GM23338 (cell line): ENCODE data around the gene TMEM132D. TPM values are rescaled to one million over a fixed set of nuclear protein-coding genes. Genes with fewer than 3 reads are reported as not detected.
A peak's percentile ranks its signal among the peaks of the same experiment; 100 is the strongest.

Experiments used
- ATAC-seq: fragments of 200-7000 bp; cut with Tn5 transposase; 3 replicates; pipeline ENCODE4 v1.9.1; 2020
- DNase-seq: peaks from one replicate; pipeline ENCODE4 v3.0.0-alpha.2; 2015; ENCODE audit warnings: low spot score
- H2AFZ ChIP-seq: fragments of 200-600 bp; sonication (generic); 2 replicates; pipeline ENCODE4 v1.8.0; 2016; ENCODE audit warnings: antibody characterized with exemption, mild to moderate bottlenecking, moderate library complexity
- H3F3A ChIP-seq: fragments of 200-600 bp; sonication (generic); replicated peaks from 2 replicates; pipeline ENCODE4 v1.8.0; 2017; ENCODE audit warnings: antibody characterized with exemption, mixed run types, low read depth
- H3K27ac ChIP-seq: fragments of 200-600 bp; sonication (generic); 2 replicates; pipeline ENCODE4 v1.6.1; 2016; ENCODE audit warnings: low read depth
- H3K27me3 ChIP-seq: fragments of 200-600 bp; sonication (generic); 2 replicates; pipeline ENCODE4 v1.8.0; 2016; ENCODE audit warnings: mild to moderate bottlenecking, mixed run types, moderate library complexity; ENCODE audit not compliant: insufficient read depth
- H3K36me3 ChIP-seq: fragments of 200-600 bp; sonication (generic); 2 replicates; pipeline ENCODE4 v1.8.0; 2016; ENCODE audit warnings: mild to moderate bottlenecking; ENCODE audit not compliant: insufficient read depth
- H3K4me1 ChIP-seq: fragments of 200-600 bp; sonication (generic); 2 replicates; pipeline ENCODE4 v1.8.0; 2016; ENCODE audit warnings: mild to moderate bottlenecking, moderate library complexity; ENCODE audit not compliant: insufficient read depth
- H3K4me2 ChIP-seq: fragments of 200-600 bp; sonication (generic); 2 replicates; pipeline ENCODE4 v1.7.1; 2017; ENCODE audit warnings: mixed run types
- H3K4me3 ChIP-seq: fragments of 200-600 bp; sonication (generic); 2 replicates; pipeline ENCODE4 v1.6.1; 2016; ENCODE audit warnings: mixed run types
- H3K79me2 ChIP-seq: fragments of 200-600 bp; sonication (generic); replicated peaks from 2 replicates; pipeline ENCODE4 v1.8.0; 2017; ENCODE audit warnings: mild to moderate bottlenecking; ENCODE audit not compliant: insufficient read depth
- H3K9me2 ChIP-seq: fragments of 200-600 bp; sonication (generic); 2 replicates; pipeline ENCODE4 v1.8.0; 2017; ENCODE audit not compliant: insufficient read depth
- H4K20me1 ChIP-seq: fragments of 200-600 bp; sonication (generic); replicated peaks from 2 replicates; pipeline ENCODE4 v1.8.0; 2017; ENCODE audit warnings: mild to moderate bottlenecking; ENCODE audit not compliant: insufficient read depth
- H3K27ac Mint-ChIP-seq: 2 replicates; pipeline ENCODE4 v1.8.0; 2020; ENCODE audit warnings: inconsistent platforms, mild to moderate bottlenecking, moderate library complexity, mixed read lengths
- H3K27me3 Mint-ChIP-seq: 3 replicates; pipeline ENCODE4 v1.8.0; 2022; ENCODE audit warnings: low read depth, mild to moderate bottlenecking, moderate library complexity, mixed read lengths, inconsistent platforms; ENCODE audit not compliant: insufficient read depth, poor library complexity
- H3K36me3 Mint-ChIP-seq: 3 replicates; pipeline ENCODE4 v1.8.0; 2021; ENCODE audit warnings: low read depth, mild to moderate bottlenecking, inconsistent platforms, moderate library complexity, mixed read lengths
- H3K4me1 Mint-ChIP-seq: 3 replicates; pipeline ENCODE4 v1.8.0; 2020; ENCODE audit warnings: mild to moderate bottlenecking, inconsistent platforms, mixed read lengths
- H3K4me3 Mint-ChIP-seq: 3 replicates; pipeline ENCODE4 v1.8.0; 2021; ENCODE audit warnings: moderate library complexity, mild to moderate bottlenecking, inconsistent platforms, mixed read lengths
- H3K9me3 Mint-ChIP-seq: 3 replicates; pipeline ENCODE4 v1.8.0; 2020; ENCODE audit warnings: moderate library complexity, mild to moderate bottlenecking, inconsistent platforms, mixed read lengths
- CREB1 ChIP-seq: fragments of 250-450 bp; sonication (Bioruptor Pico); IDR thresholded peaks from 2 replicates; pipeline ENCODE4 v1.5.0; 2020; ENCODE audit warnings: low read depth, mild to moderate bottlenecking, moderate library complexity
- CTCF ChIP-seq, 2 experiments: fragments of 200-600 bp in 1 of 2; sonication (generic) in 1 of 2; conservative IDR thresholded peaks; 2 replicates each; pipeline versions ENCODE4 v1.5.1 to v1.6.1; 2016 to 2017; ENCODE audit warnings: antibody characterized with exemption in 2 of 2, low read depth in 2 of 2, mild to moderate bottlenecking in 2 of 2, moderate library complexity in 1 of 2
- ETS1 ChIP-seq: IDR thresholded peaks from 2 replicates; pipeline ENCODE4 v1.6.1; 2016; ENCODE audit warnings: antibody characterized with exemption
- EZH2 ChIP-seq: fragments of 200-600 bp; sonication (generic); IDR thresholded peaks from one replicate; pipeline ENCODE4 v1.8.0; 2017; ENCODE audit warnings: antibody characterized with exemption, mild to moderate bottlenecking, low read depth; ENCODE audit not compliant: unreplicated experiment
- EZH2phosphoT487 ChIP-seq: fragments of 200-600 bp; sonication (generic); IDR thresholded peaks from one replicate; pipeline ENCODE4 v1.8.1; 2018; ENCODE audit warnings: antibody characterized with exemption; ENCODE audit not compliant: unreplicated experiment
- JUNB ChIP-seq: IDR thresholded peaks from one replicate; pipeline ENCODE4 v1.6.1; 2016; ENCODE audit warnings: antibody characterized with exemption; ENCODE audit not compliant: unreplicated experiment
- NANOG ChIP-seq: IDR thresholded peaks from 2 replicates; pipeline ENCODE4 v1.6.1; 2016; ENCODE audit warnings: antibody characterized with exemption, borderline replicate concordance
- POLR2AphosphoS5 ChIP-seq: IDR thresholded peaks from 2 replicates; pipeline ENCODE4 v1.6.1; 2016; ENCODE audit warnings: antibody characterized with exemption, low read depth
- REST ChIP-seq: IDR thresholded peaks from one replicate; pipeline ENCODE4 v1.6.1; 2018; ENCODE audit warnings: antibody characterized with exemption; ENCODE audit not compliant: unreplicated experiment
- STAT1 ChIP-seq: IDR thresholded peaks from one replicate; pipeline ENCODE4 v1.6.1; 2016; ENCODE audit warnings: antibody characterized with exemption; ENCODE audit not compliant: unreplicated experiment
- ZNF114 ChIP-seq: fragments of 250-450 bp; sonication (Bioruptor Pico); IDR thresholded peaks from 2 replicates; pipeline ENCODE4 v1.5.0; 2020; ENCODE audit warnings: mild to moderate bottlenecking, moderate library complexity
- ZNF331 ChIP-seq: fragments of 250-450 bp; sonication (Bioruptor Pico); IDR thresholded peaks from 2 replicates; pipeline ENCODE4 v1.5.0; 2020; ENCODE audit warnings: low read depth, mild to moderate bottlenecking, moderate library complexity
- ZNF462 ChIP-seq: fragments of 250-450 bp; sonication (Bioruptor Pico); IDR thresholded peaks from 2 replicates; pipeline ENCODE4 v1.5.0; 2020; ENCODE audit warnings: mild to moderate bottlenecking, moderate library complexity
- polyA plus RNA-seq: library from polyadenylated mRNA; unstranded; fragments of >200 nt; fragmentation: Nextera tagmentation; extraction: Ambion mirVana; gene quantifications from 2 replicates; pipeline ENCODE4 v1.2.1, GENCODE V29; 2016
- total RNA-seq: library from RNA; depleted of rRNA; stranded (reverse); fragments of >200 nt; shearing (Covaris generic); gene quantifications from 2 replicates; pipeline ENCODE4 v1.2.3, GENCODE V29; 2014

TMEM132D gene
- total and polyA plus RNA-seq, 2 experiments from 2014 or later, result 0.44 to 5.3 TPM

GRCh38 chr12:129772501-129773493 lies 131.0 kb downstream of the TMEM132D start:
- Histone ChIP-seq H3K4me1 (peaks cover 18% of the 10 kb centered on the region), H3K36me3 (no peaks in the 10 kb centered on the region), H3K9me2 (no peaks in the 10 kb centered on the region), H2AFZ (no peak overlapping the region), H3K79me2 (no peaks in the 10 kb centered on the region), H4K20me1 (no peaks in the 10 kb centered on the region), H3K27ac (peak overlapping the region; percentile 67), H3K4me3 (no peak overlapping the region), H3K4me2 (peak overlapping the region; percentile 24; the same call in 1 of the 2 replicates), H3F3A (no peaks in the 10 kb centered on the region), H3K27me3 (no peaks in the 10 kb centered on the region)
- DNase-seq (peak; percentile 34), ATAC-seq (no peak)
- TF ChIP-seq CREB1, result no peak
- no peak for TF ChIP-seq CTCF (conservative IDR thresholded peaks at IDR 0.05; ENCODE audit: low read depth in 2 of 2)
- no peak for TF ChIP-seq JUNB
- TF ChIP-seq ZNF114, result no peak
- no peak for TF ChIP-seq EZH2phosphoT487
- no peak for TF ChIP-seq NANOG
- TF ChIP-seq EZH2, result no peak
- TF ChIP-seq ETS1, result no peak
- no peak for TF ChIP-seq REST
- TF ChIP-seq STAT1, result no peak
- TF ChIP-seq ZNF462 (CRISPR knock-in tag), result no peak
- TF ChIP-seq ZNF331, result no peak
- TF ChIP-seq POLR2AphosphoS5, result no peak
- Mint-ChIP-seq H3K36me3 (peaks cover 42% of the 10 kb centered on the region), H3K4me3 (no peak overlapping the region), H3K27ac (no peak overlapping the region), H3K9me3 (peaks cover 100% of the 10 kb centered on the region), H3K27me3 (peaks cover 3% of the 10 kb centered on the region), H3K4me1 (no peaks in the 10 kb centered on the region)
